NCI-H2107 (cell line): ENCODE results near the gene EIF3L.

Experiments used
- DNase-seq: peaks from one replicate; lab custom pipeline; 2025; lab: John Stamatoyannopoulos, UW

Gene EIF3L

DNA sequence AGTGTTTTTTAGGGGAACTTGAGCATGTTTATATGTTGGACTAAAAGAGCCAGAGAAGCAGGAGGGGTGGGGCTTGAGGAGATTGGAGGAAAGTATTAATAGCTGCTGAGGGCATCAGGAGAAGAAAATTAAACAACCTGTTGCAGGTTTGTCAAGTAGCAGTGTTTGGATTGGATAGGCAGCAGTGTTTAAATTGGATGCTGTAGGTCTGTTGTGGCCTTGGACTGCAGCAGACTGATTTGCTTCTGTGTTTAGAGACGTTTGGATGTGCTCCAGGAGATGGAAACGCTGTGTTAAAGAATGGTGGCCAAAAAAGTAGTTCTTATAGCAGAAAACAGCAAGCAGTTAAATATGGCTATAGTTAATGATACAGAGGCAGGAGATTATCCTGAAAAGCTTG lies 5.7 kb downstream of the EIF3L start:
- no peak for DNase-seq

- DNase-seq: no peak
These were observed 6.2 kb downstream of the EIF3L start for GRCh38 chr22:37855462-37855861.

DNA sequence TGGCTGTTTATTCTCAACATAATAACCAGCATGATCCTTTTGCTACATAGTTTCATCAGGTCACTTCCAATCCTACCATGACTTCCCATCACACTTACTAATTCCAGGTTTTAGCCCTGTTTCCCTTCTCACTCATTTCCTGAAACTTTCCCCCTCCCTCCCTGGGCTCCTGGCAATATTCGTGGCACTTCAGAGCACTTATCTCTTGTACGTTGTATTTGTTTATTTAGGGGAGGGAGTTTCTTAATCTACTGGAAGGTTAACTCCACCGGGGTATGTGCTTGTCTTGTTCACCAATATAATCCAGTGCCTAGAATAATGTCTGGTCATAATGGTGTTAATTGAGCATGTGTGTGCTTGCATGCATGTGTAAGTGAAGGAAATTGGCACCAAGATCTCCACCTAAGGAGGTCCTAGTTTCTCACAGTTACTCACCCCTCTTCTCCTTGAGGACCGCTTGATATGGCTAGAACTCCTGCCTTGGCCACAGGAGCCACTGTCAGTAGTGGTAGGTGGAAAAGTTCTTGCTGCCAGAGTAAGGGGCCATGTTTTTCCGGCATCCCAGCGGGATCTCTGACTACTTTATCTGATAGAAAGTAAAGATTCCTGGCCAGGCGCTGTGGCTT lies 11.7 kb downstream of the EIF3L start:
- DNase-seq: no peak

GRCh38 chr22:37862570-37863325 lies 13.5 kb downstream of the EIF3L start:
- no peak for DNase-seq

DNA sequence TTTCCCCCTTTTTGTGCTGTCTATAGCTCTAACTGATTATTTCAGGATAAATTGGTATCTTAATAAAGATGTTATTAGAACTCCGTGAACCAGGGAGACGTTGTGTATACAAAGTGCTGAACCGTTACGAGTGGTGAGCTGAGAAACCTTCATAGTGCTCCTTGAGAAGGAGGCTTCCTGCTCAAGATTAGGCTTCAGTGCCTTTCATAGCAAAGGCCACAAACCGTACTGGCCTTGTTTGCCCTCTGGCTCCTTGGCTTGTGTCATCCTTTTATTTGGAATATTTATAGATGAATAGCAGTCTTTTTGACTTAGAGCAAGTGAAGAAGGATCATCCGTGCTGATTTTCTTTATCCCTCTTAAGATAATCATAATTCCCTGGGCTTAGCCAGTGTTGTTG lies 16.3 kb downstream of the EIF3L start:
- no peak for DNase-seq

GRCh38 chr22:37870273-37870672 lies 21.1 kb downstream of the EIF3L start:
- DNase-seq: no peak

DNA sequence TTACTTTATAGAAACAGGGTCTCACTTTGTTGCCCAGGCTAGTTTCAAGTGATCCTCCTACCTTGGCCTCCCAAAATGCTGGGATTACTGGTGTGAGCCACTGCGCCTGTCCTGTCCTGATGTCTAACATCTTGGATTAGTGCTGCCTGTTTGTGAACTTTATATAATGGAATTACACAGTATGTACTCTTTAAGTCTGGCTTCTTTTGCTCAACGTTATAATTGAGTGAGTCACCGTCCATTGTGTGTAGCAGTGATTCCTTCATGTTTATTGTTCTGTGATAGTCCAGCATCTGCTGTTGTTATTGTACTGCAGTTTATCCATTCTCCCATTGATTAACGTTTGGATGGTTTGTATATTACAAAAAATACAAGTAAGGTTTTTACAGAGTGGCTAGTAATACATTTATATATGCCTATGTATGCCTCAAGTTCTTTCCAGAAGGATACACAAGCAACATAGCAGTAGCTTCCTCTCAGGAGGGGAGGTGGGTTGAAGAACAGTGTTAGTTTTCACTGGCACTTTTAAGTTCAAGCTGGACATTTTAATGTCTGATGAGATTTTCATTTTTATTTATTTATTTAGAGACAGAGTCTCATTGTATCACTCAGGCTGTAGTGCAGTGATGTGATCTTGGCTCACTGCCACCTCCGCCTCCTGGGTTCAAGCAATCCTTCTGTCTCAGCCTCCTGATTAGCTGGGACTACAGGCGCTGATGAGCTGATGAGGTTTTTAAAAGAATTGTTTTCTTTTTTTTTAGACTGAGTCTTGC lies 31.6 kb downstream of the EIF3L start:
- DNase-seq: no peak

DNA sequence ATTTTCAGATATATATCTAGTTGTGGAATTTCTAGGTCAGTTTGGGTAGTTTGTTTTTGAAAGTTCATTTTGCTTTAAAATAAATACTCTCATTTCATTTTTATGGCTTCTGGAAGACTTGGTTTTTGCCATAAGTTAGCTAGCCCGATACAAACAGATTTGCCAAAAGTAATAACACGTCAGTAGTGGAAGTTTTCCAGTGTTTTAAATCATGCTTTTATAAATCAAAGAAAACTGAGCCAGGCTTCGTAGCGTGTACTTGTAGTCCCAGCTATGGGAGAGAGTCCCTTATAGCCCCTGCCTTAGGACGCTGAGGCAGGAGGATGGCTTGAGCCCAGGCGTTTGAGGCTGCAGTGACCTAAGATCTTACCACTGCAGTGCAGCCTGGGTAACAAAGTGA lies 35.2 kb downstream of the EIF3L start:
- DNase-seq: no peak

- DNase-seq: no peak
These were observed 38.6 kb downstream of the EIF3L start for GRCh38 chr22:37887584-37888378.

GRCh38 chr22:37891926-37892325 lies 42.7 kb downstream of the EIF3L start:
- no peak for DNase-seq

DNA sequence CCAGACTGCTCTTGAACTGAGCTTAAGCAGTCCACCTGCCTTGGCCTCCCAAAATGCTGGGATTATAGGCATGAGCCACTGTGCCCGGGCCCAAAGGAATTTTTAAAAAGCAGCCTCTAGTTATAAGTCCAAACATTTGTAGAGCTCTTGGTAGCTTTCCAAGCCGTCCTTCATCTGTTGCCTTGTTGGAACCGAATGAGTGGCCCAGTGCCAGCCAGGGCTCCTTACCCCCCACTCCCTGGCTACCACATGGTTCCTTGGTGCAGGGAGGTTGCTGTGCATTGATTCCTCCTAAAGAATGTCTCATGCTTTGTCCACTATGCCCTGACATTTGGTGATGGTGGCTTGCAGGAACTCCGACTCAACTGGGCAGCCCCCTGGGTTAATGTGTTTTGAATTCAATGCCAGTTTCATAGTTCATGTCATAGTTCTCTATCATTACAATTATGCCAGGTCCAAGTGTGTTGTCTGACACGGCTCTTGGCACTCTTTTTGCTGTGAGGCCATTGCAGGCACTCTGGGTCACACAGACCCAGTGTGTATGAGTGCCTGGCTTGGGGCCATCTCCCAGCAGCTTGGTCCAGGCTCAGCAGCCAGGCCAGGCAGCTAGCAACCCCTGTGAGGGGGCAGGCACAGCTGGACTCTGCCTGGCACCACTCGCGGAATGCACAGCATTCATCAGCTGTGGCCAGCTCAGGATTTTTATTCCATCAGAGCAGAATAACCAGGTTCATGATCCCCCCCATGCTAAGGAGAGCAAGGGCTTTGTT lies 43.5 kb downstream of the EIF3L start:
- no peak for DNase-seq

- no peak for DNase-seq
These were observed 44.4 kb downstream of the EIF3L start for GRCh38 chr22:37893583-37893983.

- DNase-seq: no peak
These were observed 45.9 kb downstream of the EIF3L start for GRCh38 chr22:37894939-37895670.

DNA sequence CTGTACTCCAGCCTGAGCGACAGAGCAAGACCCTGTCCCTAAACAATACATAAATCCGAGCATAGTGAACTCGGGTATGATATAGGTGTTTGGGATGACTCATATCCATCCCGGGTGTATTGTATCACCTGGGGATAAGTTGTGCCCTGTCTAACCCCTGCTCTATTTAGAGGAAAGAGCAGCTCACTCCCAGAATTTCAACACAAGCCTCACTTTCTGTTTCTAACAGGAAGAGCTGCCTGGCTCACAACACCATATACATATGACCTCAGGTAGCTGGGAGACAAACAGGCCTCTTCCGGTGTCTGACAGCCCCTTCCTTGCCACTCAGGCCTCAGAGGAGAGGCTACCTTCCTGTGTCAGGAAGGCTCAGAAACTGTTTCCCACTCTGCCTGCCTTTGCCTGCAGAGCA lies 47.0 kb downstream of the EIF3L start:
- DNase-seq: no peak

- DNase-seq: no peak
These were observed 47.7 kb downstream of the EIF3L start for GRCh38 chr22:37896939-37897338.

DNA sequence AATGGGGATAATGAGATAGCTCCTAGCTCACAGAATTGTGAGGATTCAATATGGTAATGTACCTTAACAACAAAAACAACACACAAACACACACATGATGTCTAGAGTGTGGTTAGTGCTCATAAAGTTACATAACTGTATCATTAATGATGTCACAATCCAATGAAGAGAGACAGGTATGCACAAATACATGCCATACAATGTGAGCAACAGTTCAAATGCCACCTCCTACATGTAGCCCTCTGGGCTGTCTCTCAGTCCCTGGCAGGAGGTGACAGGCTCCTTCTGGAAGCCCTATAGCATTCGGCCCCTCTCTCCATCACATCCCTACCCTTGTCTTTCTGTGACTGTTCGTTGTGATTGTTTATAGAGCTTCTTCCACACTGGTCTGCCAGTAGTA lies 48.6 kb downstream of the EIF3L start:
- no peak for DNase-seq

- no peak for DNase-seq
These were observed 49.4 kb downstream of the EIF3L start for GRCh38 chr22:37898441-37899181.

DNA sequence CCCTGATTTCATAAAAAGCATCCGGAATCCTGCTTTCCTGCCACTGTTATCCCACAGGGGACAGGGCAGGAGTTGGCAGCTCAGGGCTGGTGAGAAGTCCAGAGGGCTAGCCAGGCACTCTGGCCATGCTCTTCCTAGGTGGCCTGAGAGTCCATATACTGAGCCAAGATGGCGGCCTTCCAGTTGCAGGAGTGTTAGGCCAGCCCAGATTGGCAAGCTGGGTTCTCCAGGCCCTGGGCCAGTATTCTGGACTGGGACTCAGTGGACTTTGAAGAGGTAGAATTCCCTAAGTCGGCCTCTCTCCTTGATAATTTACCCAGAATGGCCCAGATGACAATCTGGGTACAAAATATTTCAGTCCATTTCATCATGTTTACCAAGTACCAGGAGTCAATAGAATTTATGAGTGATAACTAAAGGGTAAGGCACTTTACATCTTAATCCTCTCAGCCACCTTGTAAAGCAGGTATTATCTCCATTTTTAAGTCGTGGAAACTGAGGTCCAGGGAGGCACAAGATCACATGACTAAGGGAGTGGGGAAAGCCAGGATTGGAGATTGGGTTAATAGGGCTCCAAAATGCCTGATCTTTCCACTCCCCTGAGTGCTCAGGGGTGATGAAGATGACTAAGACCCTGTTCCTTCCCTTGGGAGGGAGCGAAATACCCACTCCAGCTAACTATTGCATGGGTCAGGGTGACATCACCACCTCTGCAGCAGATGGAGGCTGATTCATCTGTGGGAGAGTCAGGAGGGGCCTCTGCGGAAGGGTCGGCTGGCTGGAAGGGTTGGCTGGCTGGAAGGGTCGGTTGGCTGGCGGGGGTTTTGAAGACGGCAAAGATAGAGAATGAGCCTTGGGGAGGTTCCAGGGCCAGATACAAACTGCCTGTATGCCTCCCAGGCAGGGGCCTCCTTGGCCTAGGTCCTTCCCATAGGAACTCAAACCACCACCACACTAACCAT lies 55.6 kb downstream of the EIF3L start:
- no peak for DNase-seq
